Fibroblast of pulmonary artery (primary cell): ENCODE measurements around the gene GPR37L1.

Source experiments
- DNase-seq: peaks from one replicate; pipeline ENCODE4 v3.0.0-alpha.2; 2010; ENCODE audit warnings: low read depth
- H3K4me3 ChIP-seq: replicated peaks from 2 replicates; pipeline ENCODE4 v1.5.1; 2011; ENCODE audit warnings: low read depth, mild to moderate bottlenecking, control low read depth, low read length, moderate library complexity
- CTCF ChIP-seq: IDR thresholded peaks from 2 replicates; pipeline ENCODE4 v1.5.1; 2011; ENCODE audit warnings: mild to moderate bottlenecking, control low read depth, low read length, inconsistent platforms; ENCODE audit errors: missing control alignments

Gene GPR37L1

GRCh38 chr1:202081992-202082391, 40.7 kb upstream of the GPR37L1 start:
- DNase-seq: no peak
- no peak for TF ChIP-seq CTCF
- no peak overlapping the region for H3K4me3 ChIP-seq

DNA sequence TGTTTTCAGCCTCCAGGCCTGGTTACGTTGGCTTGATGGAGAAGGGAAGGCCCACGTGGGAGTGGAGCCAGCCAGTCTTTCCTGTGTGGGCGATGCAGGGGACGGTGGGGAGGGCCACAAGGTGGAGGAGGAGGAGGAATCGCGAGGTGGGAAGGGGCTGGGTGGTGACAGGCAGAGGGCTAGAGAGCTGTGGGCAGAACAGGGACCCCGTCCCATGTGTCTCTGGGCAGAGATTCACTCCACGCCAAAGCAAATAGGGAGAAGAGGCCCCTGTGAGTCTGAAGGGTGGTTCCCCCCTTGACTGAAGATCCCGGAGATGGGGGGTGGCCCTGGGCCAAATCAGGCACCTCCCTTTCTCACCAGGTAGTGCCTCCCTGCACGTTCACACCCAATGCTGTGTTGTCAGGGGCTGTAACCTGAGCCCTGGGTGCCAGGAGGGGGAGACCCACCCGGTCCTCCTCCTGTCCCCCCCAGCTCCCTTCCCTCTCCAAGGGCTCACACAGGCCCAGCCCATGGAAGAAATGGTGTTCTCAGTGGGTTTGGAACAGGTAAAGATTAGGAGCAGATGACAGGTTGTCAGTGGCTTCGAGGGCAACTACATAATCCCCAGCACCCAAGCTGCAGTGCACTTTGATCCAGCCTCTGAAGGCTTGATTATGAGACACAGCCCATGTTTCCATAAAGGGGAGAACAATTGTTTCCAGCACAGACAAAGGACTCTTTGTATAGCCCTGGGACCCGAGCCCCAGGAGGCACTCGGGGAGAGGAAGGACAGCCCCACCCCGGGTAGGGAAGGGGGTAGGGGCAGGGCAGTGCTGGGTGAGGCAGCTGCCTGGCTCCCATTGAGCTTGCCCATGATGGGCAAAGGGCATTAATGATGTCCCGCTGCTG, 37.7 kb upstream of the GPR37L1 start:
- no peak overlapping the region for H3K4me3 ChIP-seq
- TF ChIP-seq CTCF: no peak
- no peak for DNase-seq

- peak; percentile 21 for DNase-seq
- H3K4me3 ChIP-seq: no peak overlapping the region
- no peak for TF ChIP-seq CTCF
Measured at GRCh38 chr1:202085682-202086373, 36.9 kb upstream of the GPR37L1 start.

DNA sequence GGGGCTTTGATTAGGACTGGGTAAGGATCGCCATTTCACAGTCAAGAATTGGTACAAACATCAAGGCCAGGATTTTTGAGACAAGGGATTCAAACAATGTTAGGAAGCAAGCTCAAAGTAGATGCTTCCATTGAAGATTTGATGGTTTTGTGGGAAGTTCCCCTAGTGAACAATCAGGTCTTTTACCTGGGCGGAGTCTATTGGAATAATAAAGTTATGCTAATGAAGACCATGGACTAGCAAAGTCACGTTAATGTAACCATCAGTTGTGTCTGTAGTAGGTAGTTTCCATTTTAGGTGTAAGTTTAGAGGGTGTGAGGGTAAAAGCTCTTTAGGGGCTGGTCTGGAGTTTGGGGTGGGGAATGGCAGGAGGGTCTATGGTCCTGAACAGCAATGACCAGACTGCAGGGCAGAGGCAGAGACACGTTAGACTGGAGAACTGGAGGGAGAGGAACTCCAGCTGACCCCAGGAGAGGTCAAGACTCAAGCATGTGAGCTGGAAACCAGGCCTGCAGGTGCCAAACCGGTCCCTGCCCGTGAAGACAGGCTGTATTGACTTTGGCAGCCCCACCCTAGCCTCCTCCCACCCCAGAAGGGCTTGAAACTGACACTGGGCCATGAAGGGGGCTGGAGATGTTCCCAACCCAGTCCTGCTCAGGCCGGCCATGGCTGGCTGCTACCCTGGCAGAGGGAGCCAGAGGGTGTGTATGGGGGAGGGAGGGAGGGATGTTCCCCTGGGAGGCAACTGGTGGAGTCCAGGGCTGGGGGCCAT, 36.0 kb upstream of the GPR37L1 start:
- TF ChIP-seq CTCF: no peak
- DNase-seq: no peak
- H3K4me3 ChIP-seq: no peak overlapping the region

- H3K4me3 ChIP-seq: no peak overlapping the region
- no peak for DNase-seq
- no peak for TF ChIP-seq CTCF
Measured at GRCh38 chr1:202088206-202088605, 34.5 kb upstream of the GPR37L1 start.

GRCh38 chr1:202090994-202091393, 31.7 kb upstream of the GPR37L1 start:
- DNase-seq: no peak
- no peak for TF ChIP-seq CTCF
- H3K4me3 ChIP-seq: no peak overlapping the region
